Stimulated activated CD8-positive, alpha-beta memory T cell treated with anti-CD3 and anti-CD28 coated beads, Interleukin-15, amount 100 ng/mL, for 4 hours (primary cell): ENCODE measurements around the gene KIAA1210.

Experiments used
- DNase-seq, 2 donors: peaks; one replicate each; pipeline ENCODE4 v3.0.0-alpha.2; 2020; ENCODE audit warnings: low read depth in 2 of 2

KIAA1210 gene

GRCh38 chrX:119093991-119094735 is 33.4 kb downstream of the KIAA1210 start:
- DNase-seq: no peak

GRCh38 chrX:119090627-119091026 is 37.0 kb downstream of the KIAA1210 start:
- no peak for DNase-seq

- no peak for DNase-seq
Measured at GRCh38 chrX:119089619-119090018, 38.0 kb downstream of the KIAA1210 start.

GRCh38 chrX:119087121-119087520 is 40.5 kb downstream of the KIAA1210 start:
- DNase-seq: no peak

GRCh38 chrX:119084766-119085165 is 42.8 kb downstream of the KIAA1210 start:
- DNase-seq: no peak

- DNase-seq: no peak
Measured at GRCh38 chrX:119082278-119082677, 45.3 kb downstream of the KIAA1210 start.

- no peak for DNase-seq
Measured at GRCh38 chrX:119075270-119076025, 52.2 kb downstream of the KIAA1210 start.

GRCh38 chrX:119073911-119074310 is 53.7 kb downstream of the KIAA1210 start:
- no peak for DNase-seq

GRCh38 chrX:119073200-119073905 is 54.3 kb downstream of the KIAA1210 start:
- DNase-seq: no peak

- no peak for DNase-seq
Measured at GRCh38 chrX:119072744-119073143, 54.9 kb downstream of the KIAA1210 start, which contains the start of gene CT47C1. Gene CT47C1 (plus strand): TSS chrX:119072993. CDS start chrX:119073226, 233 bp downstream.

- DNase-seq: no peak
Measured at GRCh38 chrX:119071381-119071780, 56.2 kb downstream of the KIAA1210 start.

- DNase-seq: no peak
Measured at GRCh38 chrX:119069762-119070161, 57.9 kb downstream of the KIAA1210 start.

- no peak for DNase-seq
Measured at GRCh38 chrX:119069128-119069527, 58.5 kb downstream of the KIAA1210 start.

GRCh38 chrX:119067023-119067739 is 60.4 kb downstream of the KIAA1210 start:
- DNase-seq: no peak

GRCh38 chrX:119063428-119063827 is 64.2 kb downstream of the KIAA1210 start:
- no peak for DNase-seq

GRCh38 chrX:119062750-119063374 is 64.8 kb downstream of the KIAA1210 start:
- DNase-seq: no peak

- DNase-seq: no peak
Measured at GRCh38 chrX:119055687-119056086, 71.9 kb downstream of the KIAA1210 start.

GRCh38 chrX:119045884-119046283 is 81.7 kb downstream of the KIAA1210 start:
- no peak for DNase-seq

GRCh38 chrX:119042996-119043395 is 84.6 kb downstream of the KIAA1210 start:
- DNase-seq: no peak

- no peak for DNase-seq
Measured at GRCh38 chrX:119042040-119042439, 85.6 kb downstream of the KIAA1210 start.

GRCh38 chrX:119041175-119041574 is 86.4 kb downstream of the KIAA1210 start:
- no peak for DNase-seq
